ENCODE measurements around the gene STXBP6. TPM values are rescaled to one million over a fixed set of nuclear protein-coding genes. Genes with fewer than 3 reads are reported as not detected.
"Not testable (repeated sequence)": the region's sequence is repeated elsewhere in the genome, so short reads cannot be mapped to it uniquely, and the experiment has no call there.

STXBP6 gene
- total RNA-seq, 1 donor from 2014 or later, result 17.7 TPM

GRCh38 chr14:24964048-24964447 lies 85.9 kb downstream of the STXBP6 start:
- H3K9ac ChIP-seq (ENCODE audit: low read depth in 1 of 3, low read length in 3 of 3), result no peak overlapping the region
- H3K4me3 ChIP-seq (ENCODE audit: low read length in 3 of 3), result no peak overlapping the region
- H3K27me3 ChIP-seq (ENCODE audit: control insufficient read depth in 3 of 3, insufficient read depth in 3 of 3, low read length in 3 of 3), result no peaks in the 10 kb centered on the region
- peaks cover 8 to 22% (median 19%) of the 10 kb centered on the region in 3 donors for H3K4me1 ChIP-seq (ENCODE audit: control insufficient read depth in 3 of 3, insufficient read depth in 3 of 3, low read length in 3 of 3)
- H3K9me3 ChIP-seq (ENCODE audit: control insufficient read depth in 3 of 3, low read length in 3 of 3), result no peaks in the 10 kb centered on the region
- no peak overlapping the region for H3K27ac ChIP-seq (ENCODE audit: low read depth, low read length)
- H3K36me3 ChIP-seq (ENCODE audit: control insufficient read depth in 3 of 3, insufficient read depth in 3 of 3, low read length in 3 of 3), result no peaks in the 10 kb centered on the region

- H3K9me3 ChIP-seq (ENCODE audit: control insufficient read depth in 3 of 3, low read length in 3 of 3); H3K27ac ChIP-seq (ENCODE audit: low read depth, low read length); H3K36me3 ChIP-seq (ENCODE audit: control insufficient read depth in 3 of 3, insufficient read depth in 3 of 3, low read length in 3 of 3); H3K9ac ChIP-seq (ENCODE audit: low read depth in 1 of 3, low read length in 3 of 3); H3K27me3 ChIP-seq (ENCODE audit: control insufficient read depth in 3 of 3, insufficient read depth in 3 of 3, low read length in 3 of 3); H3K4me3 ChIP-seq (ENCODE audit: low read length in 3 of 3): not testable (repeated sequence)
- peaks cover 8 to 22% (median 21%) of the 10 kb centered on the region in 3 donors for H3K4me1 ChIP-seq (ENCODE audit: control insufficient read depth in 3 of 3, insufficient read depth in 3 of 3, low read length in 3 of 3)
These were observed 87.8 kb downstream of the STXBP6 start for GRCh38 chr14:24962118-24962517.

DNA sequence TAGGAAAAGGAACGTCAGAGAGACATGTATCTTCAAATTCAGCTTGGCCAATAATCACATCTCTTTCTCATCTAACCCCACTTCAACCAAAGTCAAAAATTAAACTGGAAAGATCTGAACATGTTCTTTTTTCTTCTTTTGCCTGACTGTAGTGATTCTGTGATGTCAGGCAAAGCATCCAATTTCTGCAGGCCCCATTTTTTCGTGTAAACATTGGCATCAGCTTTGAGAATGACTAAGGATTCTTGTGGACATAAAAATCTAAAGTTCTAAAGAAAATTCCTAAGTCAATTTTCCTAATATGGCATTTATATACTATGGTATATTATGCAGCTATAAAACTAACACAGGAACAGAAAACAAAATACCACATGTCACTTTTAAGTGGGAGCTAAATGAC lies 89.1 kb downstream of the STXBP6 start:
- Histone ChIP-seq H3K9ac (ENCODE audit: low read depth in 1 of 3, low read length in 3 of 3) (no peak overlapping the region), H3K36me3 (ENCODE audit: control insufficient read depth in 3 of 3, insufficient read depth in 3 of 3, low read length in 3 of 3) (no peaks in the 10 kb centered on the region), H3K27me3 (ENCODE audit: control insufficient read depth in 3 of 3, insufficient read depth in 3 of 3, low read length in 3 of 3) (no peaks in the 10 kb centered on the region), H3K9me3 (ENCODE audit: control insufficient read depth in 3 of 3, low read length in 3 of 3) (no peaks in the 10 kb centered on the region), H3K27ac (ENCODE audit: low read depth, low read length) (no peak overlapping the region), H3K4me1 (ENCODE audit: control insufficient read depth in 3 of 3, insufficient read depth in 3 of 3, low read length in 3 of 3) (peaks cover 3 to 15% (median 13%) of the 10 kb centered on the region in 3 donors), H3K4me3 (ENCODE audit: low read length in 3 of 3) (no peak overlapping the region)

- Histone ChIP-seq H3K9me3 (ENCODE audit: control insufficient read depth in 3 of 3, low read length in 3 of 3) (no peaks in the 10 kb centered on the region), H3K9ac (ENCODE audit: low read depth in 1 of 3, low read length in 3 of 3) (no peak overlapping the region), H3K36me3 (ENCODE audit: control insufficient read depth in 3 of 3, insufficient read depth in 3 of 3, low read length in 3 of 3) (no peaks in the 10 kb centered on the region), H3K4me1 (ENCODE audit: control insufficient read depth in 3 of 3, insufficient read depth in 3 of 3, low read length in 3 of 3) (peaks cover 0 to 11% (median 10%) of the 10 kb centered on the region in 3 donors), H3K4me3 (ENCODE audit: low read length in 3 of 3) (no peak overlapping the region), H3K27ac (ENCODE audit: low read depth, low read length) (no peak overlapping the region), H3K27me3 (ENCODE audit: control insufficient read depth in 3 of 3, insufficient read depth in 3 of 3, low read length in 3 of 3) (no peaks in the 10 kb centered on the region)
These were observed 90.1 kb downstream of the STXBP6 start for GRCh38 chr14:24959791-24960331.

- H3K4me1 ChIP-seq (ENCODE audit: control insufficient read depth in 3 of 3, insufficient read depth in 3 of 3, low read length in 3 of 3), result peaks cover 0 to 10% (median 7%) of the 10 kb centered on the region in 3 donors
- H3K27ac ChIP-seq (ENCODE audit: low read depth, low read length), result no peak overlapping the region
These were observed 91.7 kb downstream of the STXBP6 start for GRCh38 chr14:24958271-24958670.

GRCh38 chr14:24957814-24958213 lies 92.1 kb downstream of the STXBP6 start:
- Histone ChIP-seq H3K9ac (ENCODE audit: low read depth in 1 of 3, low read length in 3 of 3) (no peak overlapping the region), H3K4me3 (ENCODE audit: low read length in 3 of 3) (no peak overlapping the region), H3K27me3 (ENCODE audit: control insufficient read depth in 3 of 3, insufficient read depth in 3 of 3, low read length in 3 of 3) (no peaks in the 10 kb centered on the region), H3K36me3 (ENCODE audit: control insufficient read depth in 3 of 3, insufficient read depth in 3 of 3, low read length in 3 of 3) (no peaks in the 10 kb centered on the region), H3K9me3 (ENCODE audit: control insufficient read depth in 3 of 3, low read length in 3 of 3) (no peaks in the 10 kb centered on the region), H3K4me1 (ENCODE audit: control insufficient read depth in 3 of 3, insufficient read depth in 3 of 3, low read length in 3 of 3) (peaks cover 0 to 10% (median 7%) of the 10 kb centered on the region in 3 donors), H3K27ac (ENCODE audit: low read depth, low read length) (no peak overlapping the region)

More at GRCh38 chr14:24958271-24958670, 91.7 kb downstream of the STXBP6 start:
- no peak overlapping the region for H3K4me3 ChIP-seq (ENCODE audit: low read length in 3 of 3)
- H3K9me3 ChIP-seq (ENCODE audit: control insufficient read depth in 3 of 3, low read length in 3 of 3), result no peaks in the 10 kb centered on the region
- no peaks in the 10 kb centered on the region for H3K27me3 ChIP-seq (ENCODE audit: control insufficient read depth in 3 of 3, insufficient read depth in 3 of 3, low read length in 3 of 3)
- no peaks in the 10 kb centered on the region for H3K36me3 ChIP-seq (ENCODE audit: control insufficient read depth in 3 of 3, insufficient read depth in 3 of 3, low read length in 3 of 3)
- no peak overlapping the region for H3K9ac ChIP-seq (ENCODE audit: low read depth in 1 of 3, low read length in 3 of 3)

DNA sequence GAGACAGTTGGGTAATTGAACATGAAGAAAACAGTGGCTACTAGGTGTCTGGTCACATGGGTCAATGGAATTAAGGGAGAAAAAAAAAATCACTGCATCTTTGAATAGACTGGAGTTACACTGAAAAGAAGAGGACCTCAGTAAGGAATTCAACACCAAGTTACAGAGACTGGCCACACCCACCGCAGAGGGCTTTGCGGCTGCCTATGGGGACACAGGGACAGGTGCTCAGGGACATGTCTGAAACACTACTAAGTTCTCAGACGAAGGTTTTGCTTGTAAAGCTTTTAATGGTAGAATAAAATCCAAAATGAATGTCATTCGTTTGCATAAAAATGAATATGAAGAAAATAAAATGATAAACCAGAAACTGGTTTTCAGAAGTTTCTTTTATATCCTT lies 93.8 kb downstream of the STXBP6 start:
- H3K36me3 ChIP-seq (ENCODE audit: control insufficient read depth in 3 of 3, insufficient read depth in 3 of 3, low read length in 3 of 3), result no peaks in the 10 kb centered on the region

DNA sequence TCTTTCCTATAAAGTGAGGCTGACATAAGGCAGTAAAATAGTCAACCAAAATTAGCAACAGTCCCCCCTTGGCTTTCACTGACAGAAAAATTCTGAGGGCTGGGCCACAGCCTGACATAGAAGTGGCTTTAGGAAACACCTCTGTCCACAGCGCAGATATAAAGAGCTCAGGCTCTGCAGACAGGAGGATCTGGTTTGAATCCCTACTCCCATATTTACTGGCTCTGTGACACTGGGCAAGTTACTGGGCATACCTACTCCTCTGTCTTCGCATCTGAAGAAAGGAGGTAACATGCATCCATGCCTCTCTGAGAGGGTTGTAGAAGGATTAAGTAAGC lies 95.3 kb downstream of the STXBP6 start:
- Histone ChIP-seq H3K4me1 (ENCODE audit: control insufficient read depth in 3 of 3, insufficient read depth in 3 of 3, low read length in 3 of 3) (peaks cover 0 to 8% (median 2%) of the 10 kb centered on the region in 3 donors), H3K4me3 (ENCODE audit: low read length in 3 of 3) (no peak overlapping the region), H3K36me3 (ENCODE audit: control insufficient read depth in 3 of 3, insufficient read depth in 3 of 3, low read length in 3 of 3) (no peaks in the 10 kb centered on the region), H3K9ac (ENCODE audit: low read depth in 1 of 3, low read length in 3 of 3) (no peak overlapping the region), H3K27ac (ENCODE audit: low read depth, low read length) (no peak overlapping the region), H3K9me3 (ENCODE audit: control insufficient read depth in 3 of 3, low read length in 3 of 3) (no peaks in the 10 kb centered on the region), H3K27me3 (ENCODE audit: control insufficient read depth in 3 of 3, insufficient read depth in 3 of 3, low read length in 3 of 3) (no peaks in the 10 kb centered on the region)

More for the DNA sequence above, 93.8 kb downstream of the STXBP6 start:
- Histone ChIP-seq H3K4me1 (ENCODE audit: control insufficient read depth in 3 of 3, insufficient read depth in 3 of 3, low read length in 3 of 3) (peaks cover 0 to 10% (median 7%) of the 10 kb centered on the region in 3 donors), H3K9ac (ENCODE audit: low read depth in 1 of 3, low read length in 3 of 3) (no peak overlapping the region), H3K9me3 (ENCODE audit: control insufficient read depth in 3 of 3, low read length in 3 of 3) (no peaks in the 10 kb centered on the region), H3K27ac (ENCODE audit: low read depth, low read length) (no peak overlapping the region), H3K27me3 (ENCODE audit: control insufficient read depth in 3 of 3, insufficient read depth in 3 of 3, low read length in 3 of 3) (no peaks in the 10 kb centered on the region), H3K4me3 (ENCODE audit: low read length in 3 of 3) (no peak overlapping the region)

GRCh38 chr14:24954037-24954699 lies 95.8 kb downstream of the STXBP6 start:
- no peak overlapping the region for H3K4me3 ChIP-seq (ENCODE audit: low read length in 3 of 3)
- peaks cover 0 to 3% (median 1%) of the 10 kb centered on the region in 3 donors for H3K4me1 ChIP-seq (ENCODE audit: control insufficient read depth in 3 of 3, insufficient read depth in 3 of 3, low read length in 3 of 3)
- H3K27ac ChIP-seq (ENCODE audit: low read depth, low read length), result no peak overlapping the region
- H3K27me3 ChIP-seq (ENCODE audit: control insufficient read depth in 3 of 3, insufficient read depth in 3 of 3, low read length in 3 of 3), result no peaks in the 10 kb centered on the region
- no peaks in the 10 kb centered on the region for H3K9me3 ChIP-seq (ENCODE audit: control insufficient read depth in 3 of 3, low read length in 3 of 3)
- H3K36me3 ChIP-seq (ENCODE audit: control insufficient read depth in 3 of 3, insufficient read depth in 3 of 3, low read length in 3 of 3), result no peaks in the 10 kb centered on the region
- H3K9ac ChIP-seq (ENCODE audit: low read depth in 1 of 3, low read length in 3 of 3), result no peak overlapping the region

GRCh38 chr14:24952851-24953666 lies 96.9 kb downstream of the STXBP6 start:
- Histone ChIP-seq H3K27me3 (ENCODE audit: control insufficient read depth in 3 of 3, insufficient read depth in 3 of 3, low read length in 3 of 3) (no peaks in the 10 kb centered on the region), H3K27ac (ENCODE audit: low read depth, low read length) (no peak overlapping the region), H3K9me3 (ENCODE audit: control insufficient read depth in 3 of 3, low read length in 3 of 3) (no peaks in the 10 kb centered on the region), H3K4me3 (ENCODE audit: low read length in 3 of 3) (no peak overlapping the region), H3K9ac (ENCODE audit: low read depth in 1 of 3, low read length in 3 of 3) (no peak overlapping the region), H3K4me1 (ENCODE audit: control insufficient read depth in 3 of 3, insufficient read depth in 3 of 3, low read length in 3 of 3) (peaks cover 0 to under 1% (median 0%) of the 10 kb centered on the region in 3 donors), H3K36me3 (ENCODE audit: control insufficient read depth in 3 of 3, insufficient read depth in 3 of 3, low read length in 3 of 3) (no peaks in the 10 kb centered on the region)

Data from skeletal muscle tissue (tissue), 4 donors.